Endothelial cell of umbilical vein (primary cell): ENCODE measurements around the gene PLCXD1. TPM values are rescaled to one million over a fixed set of nuclear protein-coding genes. Genes with fewer than 3 reads are reported as not detected.

Experiments used
- BruUV-seq: library from RNA; stranded (reverse); fragments of 400-500 nt; replicated peaks from 2 replicates; lab custom pipeline; 2021; lab: Mats Ljungman, UMichigan
- CTCF ChIA-PET: fragments of 300-600, 350-600 bp; sonication (Branson Sonifier 250); formaldehyde crosslinking; loops from one replicate; lab custom pipeline; 2021; ENCODE audit warnings: antibody characterized with exemption, inconsistent platforms; lab: Charles Lee
- POLR2A ChIA-PET: fragments of 300-600, 350-600 bp; sonication (Branson Sonifier 250); formaldehyde crosslinking; loops from one replicate; lab custom pipeline; 2021; ENCODE audit warnings: antibody characterized with exemption, inconsistent platforms; lab: Charles Lee
- DNase-seq: peaks from one replicate; pipeline ENCODE4 v3.0.0-alpha.2; 2011; ENCODE audit warnings: low read depth, low spot score
- FAIRE-seq: peaks from 2 replicates; lab custom pipeline; 2011; peaks lifted over from hg19 to GRCh38; lab: Jason Lieb, UNC
- H2AFZ ChIP-seq: 2 replicates; pipeline ENCODE4 v1.6.0; 2012; ENCODE audit warnings: low read depth, low read length, control low read depth, inconsistent platforms
- H3K27ac ChIP-seq: 2 replicates; pipeline ENCODE4 v1.5.1; 2011; ENCODE audit warnings: low read depth, mild to moderate bottlenecking, control low read depth, low read length, moderate library complexity; ENCODE audit not compliant: insufficient read depth
- H3K27me3 ChIP-seq, 2 experiments: 2 replicates each; pipeline versions ENCODE4 v1.6.0 to v1.6.1; 2011; ENCODE audit warnings: low read length in 2 of 2, mixed read lengths in 1 of 2; ENCODE audit not compliant: control insufficient read depth in 2 of 2, insufficient read depth in 2 of 2
- H3K36me3 ChIP-seq, 2 experiments: 2 replicates in 1 of 2; 3 replicates in 1 of 2; pipeline ENCODE4 v1.5.1; 2011; ENCODE audit warnings: low read length in 2 of 2, mild to moderate bottlenecking in 1 of 2, moderate library complexity in 1 of 2; ENCODE audit not compliant: control insufficient read depth in 2 of 2, insufficient read depth in 2 of 2; ENCODE audit errors: extremely low read depth in 1 of 2
- H3K4me1 ChIP-seq: 3 replicates; pipeline ENCODE4 v1.5.1; 2011; ENCODE audit warnings: mild to moderate bottlenecking, low read length; ENCODE audit not compliant: control insufficient read depth, insufficient read depth; ENCODE audit errors: extremely low read depth
- H3K4me2 ChIP-seq: 2 replicates; pipeline ENCODE4 v1.6.1; 2011; ENCODE audit warnings: low read length, control low read depth, mixed read lengths; ENCODE audit not compliant: insufficient read depth
- H3K4me3 ChIP-seq, 3 experiments: fragments of 200-600 bp in 1 of 3; sonication (generic), shearing (Covaris generic) in 1 of 3; replicated peaks in 1 of 3; 2 replicates each; pipeline ENCODE4 v1.5.1; 2011 to 2016; ENCODE audit warnings: control low read depth in 3 of 3, low read length in 3 of 3, mild to moderate bottlenecking in 2 of 3, inconsistent platforms in 1 of 3, low read depth in 1 of 3, moderate library complexity in 1 of 3; ENCODE audit not compliant: insufficient read depth in 1 of 3
- H3K79me2 ChIP-seq: 2 replicates; pipeline ENCODE4 v1.6.0; 2012; ENCODE audit warnings: low read length, inconsistent platforms; ENCODE audit not compliant: control insufficient read depth, insufficient read depth
- H3K9ac ChIP-seq: replicated peaks from 2 replicates; pipeline ENCODE3; 2011; ENCODE audit warnings: low read length, control low read depth; ENCODE audit not compliant: insufficient read depth; ENCODE audit errors: extremely low read depth
- H3K9me1 ChIP-seq: replicated peaks from 3 replicates; pipeline ENCODE4 v1.6.0; 2011; ENCODE audit warnings: mild to moderate bottlenecking, low read length; ENCODE audit not compliant: control insufficient read depth, insufficient read depth; ENCODE audit errors: extremely low read depth
- H3K9me3 ChIP-seq: replicated peaks from 2 replicates; pipeline ENCODE4 v1.5.1; 2012; ENCODE audit warnings: low read length, inconsistent platforms; ENCODE audit not compliant: control insufficient read depth, insufficient read depth
- H4K20me1 ChIP-seq: replicated peaks from 2 replicates; pipeline ENCODE3; 2011; ENCODE audit warnings: mild to moderate bottlenecking, low read length; ENCODE audit not compliant: control insufficient read depth, insufficient read depth; ENCODE audit errors: extremely low read depth
- CTCF ChIP-seq, 2 donors: IDR thresholded peaks; 1 replicate in 1 of 2; 2 replicates in 1 of 2; pipeline ENCODE4 v1.5.1; 2011; ENCODE audit warnings: low read length in 2 of 2, mild to moderate bottlenecking in 2 of 2, moderate library complexity in 2 of 2, control low read depth in 1 of 2, inconsistent platforms in 1 of 2, low read depth in 1 of 2; ENCODE audit not compliant: insufficient read depth in 1 of 2; ENCODE audit errors: extremely low read depth in 1 of 2
- EZH2 ChIP-seq: IDR thresholded peaks from 2 replicates; pipeline ENCODE4 v1.6.1; 2012; ENCODE audit warnings: borderline replicate concordance, low read depth, mild to moderate bottlenecking, moderate library complexity, low read length, inconsistent platforms; ENCODE audit not compliant: severe bottlenecking
- FOS ChIP-seq: IDR thresholded peaks from 2 replicates; pipeline ENCODE4 v1.6.1; 2011; ENCODE audit warnings: mild to moderate bottlenecking, low read length, moderate library complexity, borderline replicate concordance; ENCODE audit not compliant: insufficient read depth
- GATA2 ChIP-seq: IDR thresholded peaks from 2 replicates; pipeline ENCODE4 v1.7.0; 2011; ENCODE audit warnings: low read depth, mild to moderate bottlenecking, moderate library complexity, mixed read lengths, low read length; ENCODE audit not compliant: insufficient read length, insufficient read depth
- JUN ChIP-seq: IDR thresholded peaks from 2 replicates; pipeline ENCODE4 v1.6.1; 2011; ENCODE audit warnings: borderline replicate concordance, low read depth; ENCODE audit not compliant: insufficient read length, insufficient read depth
- MAX ChIP-seq: IDR thresholded peaks from 2 replicates; pipeline ENCODE4 v1.6.1; 2011; ENCODE audit not compliant: insufficient read depth, insufficient read length
- MYC ChIP-seq: IDR thresholded peaks from one replicate; pipeline ENCODE4 v1.6.1; 2011; ENCODE audit warnings: mild to moderate bottlenecking, low read depth, low read length
- POLR2A ChIP-seq: IDR thresholded peaks from 2 replicates; pipeline ENCODE4 v1.6.1; 2012; ENCODE audit warnings: low read depth, mild to moderate bottlenecking, control low read depth, low read length
- POLR2AphosphoS5 ChIP-seq: IDR thresholded peaks from 2 replicates; pipeline ENCODE4 v1.6.1; 2012; ENCODE audit warnings: low read depth, mild to moderate bottlenecking, control low read depth, low read length, moderate library complexity; ENCODE audit not compliant: insufficient read depth
- dilution Hi-C: fragments of 300-500 bp; cut with MboI; formaldehyde crosslinking; loops from one replicate; pipeline ENCODE4 v1.15.0; 2019; ENCODE audit warnings: low sequenced_read_pairs; ENCODE audit not compliant: extremely low pct_ligation_motif_present
- intact Hi-C: fragments of 100-400 bp; cut with micrococcal nuclease; formaldehyde crosslinking; loops from one replicate; pipeline ENCODE4 v1.10.0; 2022
- polyA plus RNA-seq, 4 experiments: library from polyadenylated mRNA; depleted of rRNA in 3 of 4; stranded (reverse) in 3 of 4; unstranded in 1 of 4; fragments of >200 nt; gene quantifications; 2 replicates each; pipeline versions ENCODE4 v1.2.1 to v1.2.3, GENCODE V29; 2011 to 2012; ENCODE audit warnings: missing spikeins in 1 of 4
- total RNA-seq: library from RNA; stranded (reverse); gene quantifications from 2 replicates; pipeline ENCODE4 v1.2.3, GENCODE V29; 2021

The PLCXD1 gene
- total and polyA plus RNA-seq, 2 donors (not counting 3 experiments of a cell fraction or from before 2014, with no cell fraction given): 11.7 to 16.8 TPM

- no peak overlapping the region for H3K4me2 ChIP-seq
- ChIA-PET CTCF (no interaction called here), POLR2A (no interaction called here)
- no peaks in the 10 kb centered on the region for H3K9me3 ChIP-seq
- DNase-seq: no peak
- H3K27me3 ChIP-seq: peaks cover 0 to 3% of the 10 kb centered on the region in 2 experiments
- H3K79me2 ChIP-seq: no peaks in the 10 kb centered on the region
- no peak for FAIRE-seq
- H4K20me1 ChIP-seq: no peaks in the 10 kb centered on the region
- no peak overlapping the region for H3K4me3 ChIP-seq
- peaks cover 0 to 3% of the 10 kb centered on the region in 2 experiments for H3K36me3 ChIP-seq
- BruUV-seq: no TSS peak
- H3K4me1 ChIP-seq: no peaks in the 10 kb centered on the region
- H3K9me1 ChIP-seq: no peaks in the 10 kb centered on the region
- H3K27ac ChIP-seq: no peak overlapping the region
- intact Hi-C loops (no loop called here), dilution Hi-C loops (no loop called here)
- TF ChIP-seq GATA2 (no peak), MAX (no peak), CTCF (IDR thresholded peaks at IDR 0.05; ENCODE audit: extremely low read depth in 1 of 2, insufficient read depth in 1 of 2, low read depth in 1 of 2, low read length in 2 of 2) (no peak), EZH2 (no peak), JUN (no peak), POLR2A (no peak), MYC (no peak), POLR2AphosphoS5 (no peak), FOS (no peak)
- H2AFZ ChIP-seq: no peak overlapping the region
- H3K9ac ChIP-seq: no peak overlapping the region
Measured at GRCh38 chrX:335758-336155, 54.6 kb downstream of the PLCXD1 start.
